Measurements from ENCODE around the gene RHBG. TPM values are rescaled to one million over a fixed set of nuclear protein-coding genes. Genes with fewer than 3 reads are reported as not detected.
A peak's percentile ranks its signal among the peaks of the same experiment; 100 is the strongest.

The RHBG gene
- total and polyA plus RNA-seq, 2 experiments from 2014 or later, result 1.2 to 1.6 TPM

DNA sequence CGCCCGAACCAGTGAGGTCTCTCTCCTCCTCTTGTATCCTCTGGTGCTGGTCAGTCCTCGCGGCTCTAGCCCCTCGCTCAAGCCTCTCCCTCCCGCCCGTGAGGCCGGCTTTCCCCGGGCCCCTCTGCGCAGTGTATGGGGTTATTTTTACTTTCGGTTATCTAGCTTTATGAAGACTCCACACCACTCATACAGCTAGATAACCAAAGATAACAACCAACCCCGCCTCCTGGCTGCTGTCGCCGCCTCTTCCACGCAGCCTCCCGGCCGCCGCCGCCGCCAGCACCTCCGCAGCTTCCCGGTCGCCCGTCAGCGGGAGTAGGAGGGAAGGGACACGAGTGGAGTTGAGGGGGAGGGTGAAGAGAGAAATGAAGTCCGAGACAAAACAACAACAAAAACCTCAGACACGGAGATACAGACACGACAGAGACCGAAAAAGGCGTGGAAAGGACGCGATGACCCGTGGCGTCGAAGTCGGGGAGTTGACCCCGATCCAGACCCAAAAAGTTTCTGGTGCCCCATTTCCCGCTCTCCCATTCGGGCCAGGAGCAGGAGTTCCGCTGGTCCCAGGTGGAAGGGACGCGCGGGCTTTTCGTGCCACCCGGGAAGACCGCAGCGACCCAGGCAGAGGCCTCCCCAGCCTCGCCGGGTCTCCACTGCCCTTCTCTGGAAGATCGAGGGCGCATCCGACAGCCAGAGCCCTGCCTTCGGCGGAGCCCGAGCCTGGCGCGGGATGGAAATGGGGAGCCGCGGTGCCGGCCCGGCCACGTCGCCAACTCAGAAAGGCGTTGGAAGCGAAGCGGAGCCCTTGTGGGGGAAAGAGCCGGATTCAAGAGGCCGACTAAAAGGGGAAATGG lies 51.4 kb downstream of the RHBG start (continued):
- TF ChIP-seq, protein P1, sequence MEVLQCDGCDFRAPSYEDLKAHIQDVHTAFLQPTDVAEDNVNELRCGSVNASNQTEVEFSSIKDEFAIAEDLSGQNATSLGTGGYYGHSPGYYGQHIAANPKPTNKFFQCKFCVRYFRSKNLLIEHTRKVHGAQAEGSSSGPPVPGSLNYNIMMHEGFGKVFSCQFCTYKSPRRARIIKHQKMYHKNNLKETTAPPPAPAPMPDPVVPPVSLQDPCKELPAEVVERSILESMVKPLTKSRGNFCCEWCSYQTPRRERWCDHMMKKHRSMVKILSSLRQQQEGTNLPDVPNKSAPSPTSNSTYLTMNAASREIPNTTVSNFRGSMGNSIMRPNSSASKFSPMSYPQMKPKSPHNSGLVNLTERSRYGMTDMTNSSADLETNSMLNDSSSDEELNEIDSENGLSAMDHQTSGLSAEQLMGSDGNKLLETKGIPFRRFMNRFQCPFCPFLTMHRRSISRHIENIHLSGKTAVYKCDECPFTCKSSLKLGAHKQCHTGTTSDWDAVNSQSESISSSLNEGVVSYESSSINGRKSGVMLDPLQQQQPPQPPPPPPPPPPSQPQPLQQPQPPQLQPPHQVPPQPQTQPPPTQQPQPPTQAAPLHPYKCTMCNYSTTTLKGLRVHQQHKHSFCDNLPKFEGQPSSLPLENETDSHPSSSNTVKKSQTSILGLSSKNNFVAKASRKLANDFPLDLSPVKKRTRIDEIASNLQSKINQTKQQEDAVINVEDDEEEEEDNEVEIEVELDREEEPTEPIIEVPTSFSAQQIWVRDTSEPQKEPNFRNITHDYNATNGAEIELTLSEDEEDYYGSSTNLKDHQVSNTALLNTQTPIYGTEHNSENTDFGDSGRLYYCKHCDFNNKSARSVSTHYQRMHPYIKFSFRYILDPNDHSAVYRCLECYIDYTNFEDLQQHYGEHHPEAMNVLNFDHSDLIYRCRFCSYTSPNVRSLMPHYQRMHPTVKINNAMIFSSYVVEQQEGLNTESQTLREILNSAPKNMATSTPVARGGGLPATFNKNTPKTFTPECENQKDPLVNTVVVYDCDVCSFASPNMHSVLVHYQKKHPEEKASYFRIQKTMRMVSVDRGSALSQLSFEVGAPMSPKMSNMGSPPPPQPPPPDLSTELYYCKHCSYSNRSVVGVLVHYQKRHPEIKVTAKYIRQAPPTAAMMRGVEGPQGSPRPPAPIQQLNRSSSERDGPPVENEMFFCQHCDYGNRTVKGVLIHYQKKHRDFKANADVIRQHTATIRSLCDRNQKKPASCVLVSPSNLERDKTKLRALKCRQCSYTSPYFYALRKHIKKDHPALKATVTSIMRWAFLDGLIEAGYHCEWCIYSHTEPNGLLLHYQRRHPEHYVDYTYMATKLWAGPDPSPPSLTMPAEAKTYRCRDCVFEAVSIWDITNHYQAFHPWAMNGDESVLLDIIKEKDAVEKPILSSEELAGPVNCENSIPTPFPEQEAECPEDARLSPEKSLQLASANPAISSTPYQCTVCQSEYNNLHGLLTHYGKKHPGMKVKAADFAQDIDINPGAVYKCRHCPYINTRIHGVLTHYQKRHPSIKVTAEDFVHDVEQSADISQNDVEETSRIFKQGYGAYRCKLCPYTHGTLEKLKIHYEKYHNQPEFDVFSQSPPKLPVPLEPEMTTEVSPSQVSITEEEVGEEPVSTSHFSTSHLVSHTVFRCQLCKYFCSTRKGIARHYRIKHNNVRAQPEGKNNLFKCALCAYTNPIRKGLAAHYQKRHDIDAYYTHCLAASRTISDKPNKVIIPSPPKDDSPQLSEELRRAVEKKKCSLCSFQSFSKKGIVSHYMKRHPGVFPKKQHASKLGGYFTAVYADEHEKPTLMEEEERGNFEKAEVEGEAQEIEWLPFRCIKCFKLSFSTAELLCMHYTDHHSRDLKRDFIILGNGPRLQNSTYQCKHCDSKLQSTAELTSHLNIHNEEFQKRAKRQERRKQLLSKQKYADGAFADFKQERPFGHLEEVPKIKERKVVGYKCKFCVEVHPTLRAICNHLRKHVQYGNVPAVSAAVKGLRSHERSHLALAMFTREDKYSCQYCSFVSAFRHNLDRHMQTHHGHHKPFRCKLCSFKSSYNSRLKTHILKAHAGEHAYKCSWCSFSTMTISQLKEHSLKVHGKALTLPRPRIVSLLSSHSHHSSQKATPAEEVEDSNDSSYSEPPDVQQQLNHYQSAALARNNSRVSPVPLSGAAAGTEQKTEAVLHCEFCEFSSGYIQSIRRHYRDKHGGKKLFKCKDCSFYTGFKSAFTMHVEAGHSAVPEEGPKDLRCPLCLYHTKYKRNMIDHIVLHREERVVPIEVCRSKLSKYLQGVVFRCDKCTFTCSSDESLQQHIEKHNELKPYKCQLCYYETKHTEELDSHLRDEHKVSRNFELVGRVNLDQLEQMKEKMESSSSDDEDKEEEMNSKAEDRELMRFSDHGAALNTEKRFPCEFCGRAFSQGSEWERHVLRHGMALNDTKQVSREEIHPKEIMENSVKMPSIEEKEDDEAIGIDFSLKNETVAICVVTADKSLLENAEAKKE (CRISPR knock-in tag; IDR thresholded peaks at IDR 0.05), result no peak
- TF ChIP-seq POLR2AphosphoS5 (IDR thresholded peaks at IDR 0.05; ENCODE audit: low read depth), result no peak

DNA sequence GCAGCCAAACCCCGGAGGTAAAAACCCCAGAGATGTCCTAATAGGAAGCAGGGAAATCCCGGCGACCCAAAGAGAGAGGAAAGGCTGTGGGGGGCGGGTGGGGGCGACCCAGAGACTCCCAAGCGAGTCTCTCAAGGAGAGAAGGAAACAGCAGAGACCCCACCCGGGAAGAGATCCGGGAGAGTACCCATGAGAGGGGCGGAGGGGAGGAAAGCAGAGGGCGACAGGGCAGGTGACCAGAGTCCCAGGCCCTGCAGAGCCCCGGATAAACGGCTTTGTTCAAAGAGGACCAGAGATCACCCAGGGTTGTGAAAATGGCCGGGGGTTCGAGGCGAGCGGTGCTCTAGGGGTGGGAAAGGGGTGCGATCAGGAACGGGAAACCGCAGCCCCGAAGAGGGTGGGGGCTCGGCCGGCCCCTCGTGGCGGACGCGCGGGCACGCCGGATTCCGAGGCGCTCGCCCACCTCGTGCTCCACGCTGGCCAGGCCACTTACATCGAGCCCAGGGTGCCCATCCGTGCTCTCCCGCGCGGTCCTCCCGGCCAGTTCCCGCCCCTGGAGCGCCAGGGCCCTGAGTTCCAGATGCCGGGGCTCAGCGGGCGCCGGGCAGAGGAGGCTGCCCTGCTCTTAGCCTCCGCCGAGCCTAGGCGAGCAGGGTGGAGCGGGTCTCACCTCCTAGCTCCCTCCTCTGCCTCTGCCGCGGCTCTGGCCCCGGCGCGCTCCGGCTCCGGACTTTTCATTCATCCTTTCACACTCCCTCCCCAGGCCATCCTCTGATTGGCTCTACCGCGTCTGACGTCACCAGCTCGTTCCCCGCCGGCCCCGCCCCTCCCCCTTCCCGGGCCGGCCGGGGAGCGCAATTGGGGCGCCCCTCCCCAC lies 52.3 kb downstream of the RHBG start:
- peaks cover 72% of the 10 kb centered on the region for H3K27me3 Mint-ChIP-seq (ENCODE audit: insufficient read depth, low read depth, poor library complexity)
- peaks cover 36% of the 10 kb centered on the region for H3K4me1 Mint-ChIP-seq
- Histone ChIP-seq H3K9me2 (ENCODE audit: insufficient read depth) (no peaks in the 10 kb centered on the region), H3K4me3 (peak overlapping the region; percentile 66), H3K36me3 (ENCODE audit: insufficient read depth) (no peaks in the 10 kb centered on the region), H3K27ac (ENCODE audit: low read depth) (no peak overlapping the region), H3K4me1 (ENCODE audit: insufficient read depth) (peaks cover 36% of the 10 kb centered on the region), H3F3A (replicated peaks; ENCODE audit: low read depth) (peaks cover 28% of the 10 kb centered on the region), H3K4me2 (peak overlapping the region; percentile 90), H4K20me1 (replicated peaks; ENCODE audit: insufficient read depth) (peaks cover 9% of the 10 kb centered on the region; the same call in 1 of the 2 replicates), H3K27me3 (ENCODE audit: insufficient read depth) (peaks cover 98% of the 10 kb centered on the region), H3K79me2 (replicated peaks; ENCODE audit: insufficient read depth) (no peaks in the 10 kb centered on the region), H2AFZ (peak overlapping the region; percentile 86)
- DNase-seq (ENCODE audit: low spot score), result peak; percentile 98
- H3K36me3 Mint-ChIP-seq (ENCODE audit: low read depth), result no peaks in the 10 kb centered on the region
- H3K9me3 Mint-ChIP-seq, result no peaks in the 10 kb centered on the region
- H3K27ac Mint-ChIP-seq, result peak overlapping the region; percentile 72; the same call in 1 of the 2 replicates
- peak; percentile 83 for ATAC-seq
- H3K4me3 Mint-ChIP-seq, result peak overlapping the region; percentile 74
- TF ChIP-seq, protein P2, sequence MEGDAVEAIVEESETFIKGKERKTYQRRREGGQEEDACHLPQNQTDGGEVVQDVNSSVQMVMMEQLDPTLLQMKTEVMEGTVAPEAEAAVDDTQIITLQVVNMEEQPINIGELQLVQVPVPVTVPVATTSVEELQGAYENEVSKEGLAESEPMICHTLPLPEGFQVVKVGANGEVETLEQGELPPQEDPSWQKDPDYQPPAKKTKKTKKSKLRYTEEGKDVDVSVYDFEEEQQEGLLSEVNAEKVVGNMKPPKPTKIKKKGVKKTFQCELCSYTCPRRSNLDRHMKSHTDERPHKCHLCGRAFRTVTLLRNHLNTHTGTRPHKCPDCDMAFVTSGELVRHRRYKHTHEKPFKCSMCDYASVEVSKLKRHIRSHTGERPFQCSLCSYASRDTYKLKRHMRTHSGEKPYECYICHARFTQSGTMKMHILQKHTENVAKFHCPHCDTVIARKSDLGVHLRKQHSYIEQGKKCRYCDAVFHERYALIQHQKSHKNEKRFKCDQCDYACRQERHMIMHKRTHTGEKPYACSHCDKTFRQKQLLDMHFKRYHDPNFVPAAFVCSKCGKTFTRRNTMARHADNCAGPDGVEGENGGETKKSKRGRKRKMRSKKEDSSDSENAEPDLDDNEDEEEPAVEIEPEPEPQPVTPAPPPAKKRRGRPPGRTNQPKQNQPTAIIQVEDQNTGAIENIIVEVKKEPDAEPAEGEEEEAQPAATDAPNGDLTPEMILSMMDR (conservative IDR thresholded peaks at IDR 0.05; ENCODE audit: low read depth in 2 of 2), result no peak
- TF ChIP-seq, protein P1 (CRISPR knock-in tag; IDR thresholded peaks at IDR 0.05), result no peak

Data from GM23338 (cell line).